ENCODE results near the gene CSF1R.

DNA sequence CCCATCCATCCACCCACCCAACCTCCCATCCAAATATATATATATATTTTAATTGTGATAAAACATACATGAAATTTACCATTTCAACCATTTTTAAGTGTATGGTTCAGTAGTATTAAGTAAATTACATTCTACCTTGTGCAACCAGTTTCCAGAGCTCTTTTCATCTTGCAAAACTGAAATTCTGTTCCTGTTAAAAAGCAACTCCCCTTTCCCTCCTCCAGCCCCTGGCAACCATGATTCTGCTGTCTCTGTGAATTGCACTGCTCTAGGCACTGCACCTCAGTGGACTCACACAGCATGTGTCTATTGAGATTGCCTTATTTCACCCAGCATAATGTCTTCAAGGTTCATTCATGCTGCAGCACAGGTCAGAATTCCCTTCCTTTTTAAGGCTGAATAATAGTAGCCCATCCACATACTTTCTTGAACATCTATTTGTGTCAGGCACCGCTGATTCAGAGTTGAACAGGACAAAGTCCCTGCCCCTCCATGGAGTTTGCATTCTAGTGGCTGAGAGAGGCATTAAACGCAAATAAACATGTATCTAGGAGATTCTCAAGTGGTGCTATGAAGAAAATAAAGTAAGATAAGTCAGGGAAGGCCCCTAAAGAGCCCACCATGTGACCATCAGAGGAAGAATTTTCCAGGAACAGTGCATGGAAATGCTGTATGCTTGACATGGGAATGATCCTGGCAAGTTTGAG, 24.0 kb downstream of the CSF1R start:
- TF ChIP-seq CTCF (IDR thresholded peaks at IDR 0.05): no peak
- TF ChIP-seq POLR2A (IDR thresholded peaks at IDR 0.05; ENCODE audit: low read depth): no peak
- no peak for TF ChIP-seq EP300 (IDR thresholded peaks at IDR 0.05)
- no peak for TF ChIP-seq POLR2AphosphoS5 (IDR thresholded peaks at IDR 0.05)

Data from esophagus muscularis mucosa (tissue), 4 donors.